GM12878 (cell line): ENCODE results near the gene ATP1A3. TPM values are rescaled to one million over a fixed set of nuclear protein-coding genes. Genes with fewer than 3 reads are reported as not detected.

Experiments
- ATF3 ChIP-seq: IDR thresholded peaks from 2 replicates; pipeline ENCODE4 v1.6.1; 2011; ENCODE audit warnings: low read depth, mild to moderate bottlenecking, low read length, moderate library complexity, borderline replicate concordance; ENCODE audit errors: extremely low read depth
- BCL3 ChIP-seq: IDR thresholded peaks from 2 replicates; pipeline ENCODE4 v1.6.1; 2011; ENCODE audit warnings: borderline replicate concordance, low read depth, mild to moderate bottlenecking, moderate library complexity, low read length; ENCODE audit not compliant: insufficient read depth, poor library complexity, severe bottlenecking
- CTCF ChIP-seq, 3 experiments: IDR thresholded peaks in 2 of 3; conservative IDR thresholded peaks in 1 of 3; 2 replicates each; pipeline ENCODE4 v1.5.1; 2011; ENCODE audit warnings: low read depth in 3 of 3, low read length in 3 of 3, mild to moderate bottlenecking in 3 of 3, control low read depth in 2 of 3, moderate library complexity in 2 of 3, inconsistent platforms in 1 of 3, mixed read lengths in 1 of 3; ENCODE audit not compliant: control insufficient read depth in 2 of 3, insufficient read depth in 1 of 3; ENCODE audit errors: extremely low read depth in 1 of 3
- JUND ChIP-seq: IDR thresholded peaks from 2 replicates; pipeline ENCODE4 v1.6.1; 2012; ENCODE audit warnings: low read depth, mild to moderate bottlenecking, low read length, improper control_type of control experiment, moderate library complexity
- KLF5 ChIP-seq: fragments of 450-650 bp; IDR thresholded peaks from 2 replicates; pipeline ENCODE4 v1.6.1; 2014; ENCODE audit warnings: mild to moderate bottlenecking; ENCODE audit not compliant: partially characterized antibody
- MEF2B ChIP-seq: fragments of 450-650 bp; IDR thresholded peaks from 2 replicates; pipeline ENCODE4 v1.6.1; 2018; ENCODE audit warnings: mild to moderate bottlenecking, moderate library complexity; ENCODE audit not compliant: partially characterized antibody, poor library complexity, severe bottlenecking
- PRDM15 ChIP-seq: fragments of 450-650 bp; formaldehyde crosslinking; IDR thresholded peaks from 2 replicates; pipeline ENCODE4 v1.4.0; 2020; ENCODE audit warnings: mild to moderate bottlenecking, moderate library complexity
- RELB ChIP-seq: fragments of 450-650 bp; IDR thresholded peaks from 2 replicates; pipeline ENCODE4 v1.6.1; 2017; ENCODE audit warnings: low read depth, mild to moderate bottlenecking, moderate library complexity
- SKIL ChIP-seq: fragments of 450-650 bp; IDR thresholded peaks from 2 replicates; pipeline ENCODE4 v1.6.1; 2017; ENCODE audit warnings: mild to moderate bottlenecking, low read depth, inconsistent platforms; ENCODE audit not compliant: poor library complexity, severe bottlenecking
- STAT1 ChIP-seq: fragments of 450-650 bp; conservative IDR thresholded peaks from 2 replicates; pipeline ENCODE4 v1.6.1; 2014; ENCODE audit warnings: antibody characterized with exemption, mild to moderate bottlenecking
- TAF1 ChIP-seq: IDR thresholded peaks from 2 replicates; pipeline ENCODE4 v1.6.1; 2011; ENCODE audit warnings: mild to moderate bottlenecking, low read depth, low read length, borderline replicate concordance
- ZNF217 ChIP-seq: fragments of 450-650 bp; IDR thresholded peaks from 2 replicates; pipeline ENCODE4 v1.6.1; 2017; ENCODE audit warnings: antibody characterized with exemption, mild to moderate bottlenecking
- ZNF274 ChIP-seq: IDR thresholded peaks from one replicate; pipeline ENCODE4 v1.8.0; 2011; ENCODE audit not compliant: insufficient read length, insufficient read depth
- ZSCAN29 ChIP-seq: fragments of 450-650 bp; IDR thresholded peaks from 2 replicates; pipeline ENCODE4 v1.6.1; 2017; ENCODE audit warnings: mild to moderate bottlenecking, moderate library complexity
- polyA plus RNA-seq, 11 experiments: library from polyadenylated mRNA; depleted of rRNA in 4 of 11; unstranded in 6 of 11; stranded (reverse) in 5 of 11; fragments of >200 nt; fragmentation: Nextera tagmentation in 4 of 11; fragmentation: Illumina TruSeq in 1 of 11; extraction: Ambion mirVana in 4 of 11; extraction: Trizol in 1 of 11; gene quantifications; 1 replicate in 1 of 11; 2 replicates in 10 of 11; pipeline versions ENCODE4 v1.2.1 to v1.2.3, GENCODE V29; 2011 to 2016; ENCODE audit warnings: inconsistent platforms in 2 of 11, missing spikeins in 2 of 11, low read depth in 1 of 11
- total RNA-seq, 4 experiments: library from RNA; depleted of rRNA in 3 of 4; stranded (reverse); fragments of >200 nt in 3 of 4; fragmentation: Illumina TruSeq in 1 of 4; extraction: Trizol in 1 of 4; gene quantifications; 2 replicates each; pipeline versions ENCODE4 v1.2.1 to v1.2.3, GENCODE V29; 2013 to 2021

ATP1A3 gene
- total and polyA plus RNA-seq, 10 of the 15 experiments (the other 5 are each of a cell fraction or from before 2014, with no cell fraction given): 0.17 to 0.86 (median 0.32) TPM; not detected in 2

- TF ChIP-seq PRDM15 (no peak), ZNF274 (no peak), SKIL (no peak), ZNF217 (peak; percentile 23; the same call in 1 of the 2 replicates), MEF2B (peak; percentile 24), RELB (peak; percentile 40; the same call in 1 of the 2 replicates), KLF5 (no peak), CTCF (IDR thresholded peaks at IDR 0.05 in 2 of 3, conservative IDR thresholded peaks at IDR 0.05 in 1 of 3; ENCODE audit: control insufficient read depth in 2 of 3, extremely low read depth in 1 of 3, insufficient read depth in 1 of 3, low read depth in 3 of 3, low read length in 3 of 3) (peak; percentile 29 to 57 (median 49); a peak in 5 of 6 replicates), TAF1 (0 out of 2 replicates have a peak, but pooled peaks have one; percentile 27), STAT1 (no peak), JUND (no peak), BCL3 (no peak), ATF3 (no peak), ZSCAN29 (no peak)
Observed at GRCh38 chr19:41959056-41960053, 34.7 kb downstream of the ATP1A3 start, which contains the start of gene RABAC1 (continued).
